CD14-positive monocyte (primary cell): ENCODE data around the gene KRT86. TPM values are rescaled to one million over a fixed set of nuclear protein-coding genes. Genes with fewer than 3 reads are reported as not detected.

Experiments used
- DNase-seq, 3 donors: peaks; one replicate each; pipeline ENCODE4 v3.0.0-alpha.2; 2011 to 2022
- H2AFZ ChIP-seq: 2 replicates; pipeline ENCODE4 v1.6.0; 2012; ENCODE audit warnings: mild to moderate bottlenecking, low read depth, low read length, inconsistent platforms; ENCODE audit not compliant: insufficient read depth, poor library complexity, severe bottlenecking
- H3K27ac ChIP-seq, 2 donors: 1 replicate in 1 of 2; 2 replicates in 1 of 2; pipeline ENCODE4 v1.5.1; 2012 to 2013; ENCODE audit warnings: low read length in 2 of 2, control low read depth in 1 of 2, inconsistent platforms in 1 of 2, low read depth in 1 of 2, mild to moderate bottlenecking in 1 of 2
- H3K27me3 ChIP-seq, 2 donors: one replicate each; pipeline versions ENCODE4 v1.6.0 to v1.6.1; 2011 to 2013; ENCODE audit warnings: low read length in 2 of 2; ENCODE audit not compliant: control insufficient read depth in 2 of 2, insufficient read depth in 2 of 2
- H3K36me3 ChIP-seq, 2 donors: replicated peaks in 1 of 2; 1 replicate in 1 of 2; 2 replicates in 1 of 2; pipeline versions ENCODE4 v1.5.1 to v1.6.1; 2012 to 2013; ENCODE audit warnings: low read length in 2 of 2, control low read depth in 1 of 2, inconsistent platforms in 1 of 2, mild to moderate bottlenecking in 1 of 2; ENCODE audit not compliant: insufficient read depth in 2 of 2, control insufficient read depth in 1 of 2
- H3K4me1 ChIP-seq, 2 donors: 1 replicate in 1 of 2; 2 replicates in 1 of 2; pipeline versions ENCODE4 v1.5.1 to v1.6.1; 2012 to 2013; ENCODE audit warnings: low read length in 2 of 2, control low read depth in 1 of 2, inconsistent platforms in 1 of 2, mild to moderate bottlenecking in 1 of 2, moderate library complexity in 1 of 2; ENCODE audit not compliant: insufficient read depth in 2 of 2, control insufficient read depth in 1 of 2
- H3K4me2 ChIP-seq: replicated peaks from 2 replicates; pipeline ENCODE3; 2012; ENCODE audit warnings: low read length, moderate library complexity, mild to moderate bottlenecking; ENCODE audit not compliant: poor library complexity, severe bottlenecking; ENCODE audit errors: extremely low read depth
- H3K4me3 ChIP-seq, 3 experiments: fragments of 200-600 bp in 1 of 3; sonication (generic) in 1 of 3; replicated peaks in 1 of 3; 1 replicate in 2 of 3; 2 replicates in 1 of 3; pipeline ENCODE4 v1.5.1; 2011 to 2013; ENCODE audit warnings: low read length in 3 of 3, mild to moderate bottlenecking in 3 of 3, control low read depth in 2 of 3, low read depth in 2 of 3, inconsistent platforms in 1 of 3, moderate library complexity in 1 of 3
- H3K79me2 ChIP-seq: 2 replicates; pipeline ENCODE4 v1.6.0; 2012; ENCODE audit warnings: mild to moderate bottlenecking, control low read depth, inconsistent platforms, low read length, moderate library complexity; ENCODE audit not compliant: insufficient read depth
- H3K9ac ChIP-seq: 2 replicates; pipeline ENCODE4 v1.6.0; 2017; ENCODE audit warnings: low read length, mild to moderate bottlenecking; ENCODE audit not compliant: insufficient read depth, poor library complexity, severe bottlenecking
- H3K9me3 ChIP-seq, 2 donors: replicated peaks in 1 of 2; 1 replicate in 1 of 2; 2 replicates in 1 of 2; pipeline versions ENCODE4 v1.5.1 to v1.6.1; 2012 to 2013; ENCODE audit warnings: low read length in 2 of 2, control low read depth in 1 of 2; ENCODE audit not compliant: control insufficient read depth in 1 of 2, insufficient read depth in 1 of 2
- H4K20me1 ChIP-seq: 2 replicates; pipeline ENCODE4 v1.6.0; 2012; ENCODE audit warnings: mild to moderate bottlenecking, low read length, control low read depth, moderate library complexity; ENCODE audit not compliant: insufficient read depth
- H3K27ac Mint-ChIP-seq, 7 donors: one replicate each; pipeline ENCODE4 v1.8.0; 2020; ENCODE audit warnings: mild to moderate bottlenecking in 7 of 7, mixed read lengths in 7 of 7, moderate library complexity in 6 of 7, inconsistent platforms in 2 of 7
- H3K27me3 Mint-ChIP-seq, 3 donors: one replicate each; pipeline ENCODE4 v1.8.0; 2021 to 2022; ENCODE audit warnings: low read depth in 3 of 3, mild to moderate bottlenecking in 3 of 3, mixed read lengths in 3 of 3, moderate library complexity in 3 of 3, inconsistent platforms in 1 of 3
- H3K36me3 Mint-ChIP-seq, 2 donors: one replicate each; pipeline ENCODE4 v1.8.0; 2020; ENCODE audit warnings: mixed read lengths in 2 of 2, inconsistent platforms in 1 of 2, mild to moderate bottlenecking in 1 of 2
- H3K4me1 Mint-ChIP-seq: one replicate; pipeline ENCODE4 v1.8.0; 2020; ENCODE audit warnings: mild to moderate bottlenecking, mixed read lengths
- H3K4me3 Mint-ChIP-seq, 2 donors: one replicate each; pipeline ENCODE4 v1.8.0; 2020; ENCODE audit warnings: mild to moderate bottlenecking in 2 of 2, mixed read lengths in 2 of 2, moderate library complexity in 1 of 2
- H3K9me3 Mint-ChIP-seq, 7 donors: one replicate each; pipeline ENCODE4 v1.8.0; 2020 to 2022; ENCODE audit warnings: mixed read lengths in 7 of 7, mild to moderate bottlenecking in 6 of 7, moderate library complexity in 6 of 7, inconsistent platforms in 2 of 7
- WGBS: methylation state at CpG from one replicate; pipeline ENCODE4 v1.1.5; 2013; ENCODE audit warnings: missing lambda C conversion rate; ENCODE audit not compliant: insufficient coverage; 5-methylcytosine and 5-hydroxymethylcytosine counted together
- intact Hi-C, 2 donors: fragments of 100-400 bp; cut with micrococcal nuclease; formaldehyde crosslinking; loops; one replicate each; pipeline versions ENCODE4 v1.15.0 to v1.15.1; 2023
- polyA plus RNA-seq, 3 donors: library from polyadenylated mRNA; depleted of rRNA in 1 of 3; unstranded in 2 of 3; stranded (reverse) in 1 of 3; fragments of 300-500 nt in 2 of 3; fragments of >200 nt in 1 of 3; fragmentation: Illumina TruSeq in 2 of 3; gene quantifications; 1 replicate in 2 of 3; 2 replicates in 1 of 3; pipeline ENCODE4 v1.2.3, GENCODE V29; 2012 to 2021
- TF ChIP-seq, protein P1 (sequence below): fragments of 200-600 bp; IDR thresholded peaks from one replicate; pipeline ENCODE4 v1.8.0; 2022; ENCODE audit warnings: antibody characterized with exemption, mild to moderate bottlenecking

The KRT86 gene
- polyA plus RNA-seq, 3 donors = not detected

DNA sequence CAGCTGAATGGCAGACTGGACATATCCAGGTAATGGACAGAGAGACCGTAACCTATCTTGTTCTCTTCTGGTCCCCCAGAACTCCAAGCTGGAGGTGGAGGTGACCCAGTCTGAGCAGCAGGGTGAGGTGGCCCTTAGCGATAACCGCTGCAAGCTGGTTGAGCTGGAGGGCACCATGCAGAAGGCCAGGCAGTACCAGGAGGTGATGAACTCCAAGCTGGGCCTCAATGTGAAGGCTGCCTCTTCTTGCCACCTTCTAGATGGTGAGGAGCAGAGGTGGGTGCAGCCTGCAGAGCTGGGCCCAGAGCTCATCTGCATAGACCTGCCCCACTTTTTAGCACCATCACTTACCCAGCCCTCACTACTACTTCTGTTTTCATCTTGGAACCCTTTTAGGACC is 7.2 kb upstream of the KRT86 start:
- H4K20me1 ChIP-seq = no peaks in the 10 kb centered on the region
- H3K27me3 Mint-ChIP-seq = peaks cover 12 to 34% (median 18%) of the 10 kb centered on the region in 3 donors
- H3K79me2 ChIP-seq = no peaks in the 10 kb centered on the region
- H3K27me3 ChIP-seq = peaks cover 6 to 15% of the 10 kb centered on the region in 2 donors
- intact Hi-C loops = no loop called here
- H3K9ac ChIP-seq = no peak overlapping the region
- H3K4me1 ChIP-seq = peaks cover 11 to 27% of the 10 kb centered on the region in 2 donors
- H3K4me3 ChIP-seq = no peak overlapping the region
- TF ChIP-seq, protein P1, sequence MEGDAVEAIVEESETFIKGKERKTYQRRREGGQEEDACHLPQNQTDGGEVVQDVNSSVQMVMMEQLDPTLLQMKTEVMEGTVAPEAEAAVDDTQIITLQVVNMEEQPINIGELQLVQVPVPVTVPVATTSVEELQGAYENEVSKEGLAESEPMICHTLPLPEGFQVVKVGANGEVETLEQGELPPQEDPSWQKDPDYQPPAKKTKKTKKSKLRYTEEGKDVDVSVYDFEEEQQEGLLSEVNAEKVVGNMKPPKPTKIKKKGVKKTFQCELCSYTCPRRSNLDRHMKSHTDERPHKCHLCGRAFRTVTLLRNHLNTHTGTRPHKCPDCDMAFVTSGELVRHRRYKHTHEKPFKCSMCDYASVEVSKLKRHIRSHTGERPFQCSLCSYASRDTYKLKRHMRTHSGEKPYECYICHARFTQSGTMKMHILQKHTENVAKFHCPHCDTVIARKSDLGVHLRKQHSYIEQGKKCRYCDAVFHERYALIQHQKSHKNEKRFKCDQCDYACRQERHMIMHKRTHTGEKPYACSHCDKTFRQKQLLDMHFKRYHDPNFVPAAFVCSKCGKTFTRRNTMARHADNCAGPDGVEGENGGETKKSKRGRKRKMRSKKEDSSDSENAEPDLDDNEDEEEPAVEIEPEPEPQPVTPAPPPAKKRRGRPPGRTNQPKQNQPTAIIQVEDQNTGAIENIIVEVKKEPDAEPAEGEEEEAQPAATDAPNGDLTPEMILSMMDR = no peak
- no peak for DNase-seq
- H3K36me3 Mint-ChIP-seq = no peaks in the 10 kb centered on the region
- H3K27ac ChIP-seq = no peak overlapping the region
- H3K27ac Mint-ChIP-seq = no peak overlapping the region
- H3K9me3 Mint-ChIP-seq = peaks cover 0 to 5% (median 0%) of the 10 kb centered on the region in 7 donors
- no peak overlapping the region for H3K4me3 Mint-ChIP-seq
- peaks cover 21% of the 10 kb centered on the region for H3K4me1 Mint-ChIP-seq
- no peak overlapping the region for H2AFZ ChIP-seq
- no peaks in the 10 kb centered on the region for H3K36me3 ChIP-seq
- H3K4me2 ChIP-seq = no peak overlapping the region
- H3K9me3 ChIP-seq = no peaks in the 10 kb centered on the region
- 96% methylated on average over 3 of the region's 3 CpGs for WGBS

DNA sequence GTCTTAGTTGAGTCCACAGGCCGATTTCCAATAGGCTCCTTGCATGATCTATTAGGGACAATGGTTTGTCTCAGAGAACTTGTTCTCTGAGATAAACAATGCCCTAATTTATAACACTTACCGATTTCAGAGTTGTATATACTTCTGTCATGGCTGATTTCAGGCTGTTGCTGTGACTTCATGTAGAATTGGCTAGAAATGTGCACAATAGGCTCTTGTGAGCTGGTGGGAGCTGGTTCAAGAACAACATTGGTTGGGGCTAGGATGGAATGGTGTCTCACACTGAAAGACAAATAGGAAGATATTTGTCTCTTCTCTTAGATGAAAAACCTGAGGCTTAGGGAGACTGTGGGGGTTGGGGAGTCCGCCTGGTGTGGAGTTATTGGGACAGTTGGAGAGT is 6.7 kb upstream of the KRT86 start:
- H3K27me3 Mint-ChIP-seq = peaks cover 10 to 31% (median 13%) of the 10 kb centered on the region in 3 donors
- peaks cover 6 to 14% of the 10 kb centered on the region in 2 donors for H3K27me3 ChIP-seq
- no peak overlapping the region for H3K4me3 ChIP-seq
- H3K79me2 ChIP-seq = no peaks in the 10 kb centered on the region
- H3K4me2 ChIP-seq = no peak overlapping the region
- TF ChIP-seq, protein P1 = no peak
- H3K36me3 Mint-ChIP-seq = no peaks in the 10 kb centered on the region
- H4K20me1 ChIP-seq = no peaks in the 10 kb centered on the region
- H3K9me3 ChIP-seq = no peaks in the 10 kb centered on the region
- no peak overlapping the region for H2AFZ ChIP-seq
- no peak for DNase-seq
- H3K4me1 ChIP-seq = peaks cover 11 to 27% of the 10 kb centered on the region in 2 donors
- no peak overlapping the region for H3K9ac ChIP-seq
- no peak overlapping the region for H3K27ac Mint-ChIP-seq
- no peak overlapping the region for H3K27ac ChIP-seq
- H3K36me3 ChIP-seq = no peaks in the 10 kb centered on the region
- intact Hi-C loops = no loop called here
- H3K4me1 Mint-ChIP-seq = peaks cover 21% of the 10 kb centered on the region
- WGBS = 78% methylated on average over 1 of the region's 3 CpGs
- H3K4me3 Mint-ChIP-seq = no peak overlapping the region
- H3K9me3 Mint-ChIP-seq = peaks cover 0 to 5% (median 0%) of the 10 kb centered on the region in 7 donors
